Stimulated activated CD8-positive, alpha-beta memory T cell treated with anti-CD3 and anti-CD28 coated beads, Interleukin-2, amount 100 ng/mL, for 48 hours (primary cell): ENCODE results near the gene HTRA3.

Experiments
- DNase-seq, 2 donors: peaks; one replicate each; pipeline ENCODE4 v3.0.0-alpha.2; 2020; ENCODE audit warnings: low read depth in 2 of 2

The HTRA3 gene

GRCh38 chr4:8280158-8280875 is 10.8 kb downstream of the HTRA3 start:
- DNase-seq: no peak

GRCh38 chr4:8280876-8281440 is 11.4 kb downstream of the HTRA3 start:
- no peak for DNase-seq

GRCh38 chr4:8281519-8282133 is 12.1 kb downstream of the HTRA3 start:
- DNase-seq: no peak

GRCh38 chr4:8282134-8282641 is 12.6 kb downstream of the HTRA3 start:
- no peak for DNase-seq

GRCh38 chr4:8282742-8283141 is 13.2 kb downstream of the HTRA3 start:
- DNase-seq: no peak

- DNase-seq: no peak
These were observed 13.6 kb downstream of the HTRA3 start for GRCh38 chr4:8283161-8283560.

GRCh38 chr4:8283631-8284121 is 14.1 kb downstream of the HTRA3 start:
- DNase-seq: no peak

- no peak for DNase-seq
These were observed 14.8 kb downstream of the HTRA3 start for GRCh38 chr4:8284391-8284790.

- no peak for DNase-seq
These were observed 15.8 kb downstream of the HTRA3 start for GRCh38 chr4:8285143-8285975.

GRCh38 chr4:8285976-8286718 is 16.6 kb downstream of the HTRA3 start:
- DNase-seq: no peak

- DNase-seq: no peak
These were observed 17.3 kb downstream of the HTRA3 start for GRCh38 chr4:8286719-8287342.

- DNase-seq: no peak
These were observed 18.1 kb downstream of the HTRA3 start for GRCh38 chr4:8287343-8288280.

- DNase-seq: no peak
These were observed 19.7 kb downstream of the HTRA3 start for GRCh38 chr4:8289151-8289750.

GRCh38 chr4:8289956-8290700 is 20.6 kb downstream of the HTRA3 start:
- DNase-seq: no peak

- no peak for DNase-seq
These were observed 21.1 kb downstream of the HTRA3 start for GRCh38 chr4:8290701-8290970.

GRCh38 chr4:8291036-8291682 is 21.6 kb downstream of the HTRA3 start:
- DNase-seq: no peak

- no peak for DNase-seq
These were observed 22.3 kb downstream of the HTRA3 start for GRCh38 chr4:8291701-8292477.
